ENCODE results near the gene SLC8A1. TPM values are rescaled to one million over a fixed set of nuclear protein-coding genes. Genes with fewer than 3 reads are reported as not detected.

SLC8A1 gene
- total and polyA plus RNA-seq, 2 donors (not counting 1 experiment from before 2014, with no cell fraction given), result 0.07 to 0.20 TPM

DNA sequence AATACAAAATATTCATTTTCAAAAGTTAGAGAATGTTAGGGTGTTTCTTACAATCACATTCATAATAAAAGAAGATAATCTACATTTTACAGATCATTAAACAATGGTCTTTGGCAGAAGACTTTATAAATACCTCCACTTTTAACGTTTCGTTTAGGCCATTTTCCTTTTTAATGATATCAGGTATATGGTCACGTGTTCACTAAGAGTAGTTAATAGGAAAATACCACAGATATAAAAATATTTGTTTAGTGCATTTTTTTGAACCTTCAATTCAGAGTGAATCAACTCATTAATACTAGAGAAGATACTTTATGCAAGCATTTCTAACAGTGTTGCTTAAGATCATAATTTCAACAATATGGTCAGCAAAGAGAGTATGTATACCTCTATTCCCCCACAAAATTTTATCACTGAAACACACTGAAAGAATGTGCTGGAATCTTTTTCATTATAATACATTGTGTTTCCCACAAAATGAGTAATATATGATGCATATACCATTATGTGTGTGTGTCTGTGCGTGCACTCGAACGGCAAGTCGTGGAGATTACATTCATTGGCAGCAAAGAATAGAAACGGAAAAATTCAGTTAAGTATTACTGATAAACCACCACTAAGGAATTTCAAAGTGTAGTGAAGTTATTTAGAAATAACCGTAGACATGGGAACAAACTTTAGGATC lies 353.0 kb downstream of the SLC8A1 start:
- ChIA-PET POLR2A (no interaction called here), CTCF (no interaction called here)
- WGBS (ENCODE audit: insufficient coverage), result no CpG with 5 or more reads among the region's 9 CpGs
- Mint-ChIP-seq H3K4me3 (no peak overlapping the region), H3K27me3 (no peaks in the 10 kb centered on the region), H3K4me1 (peaks cover 7% of the 10 kb centered on the region), H3K9me3 (ENCODE audit: insufficient read depth) (no peaks in the 10 kb centered on the region), H3K27ac (no peak overlapping the region)
- DNase-seq (no peak), ATAC-seq (ENCODE audit: low read depth) (no peak)
- TF ChIP-seq, protein P1, sequence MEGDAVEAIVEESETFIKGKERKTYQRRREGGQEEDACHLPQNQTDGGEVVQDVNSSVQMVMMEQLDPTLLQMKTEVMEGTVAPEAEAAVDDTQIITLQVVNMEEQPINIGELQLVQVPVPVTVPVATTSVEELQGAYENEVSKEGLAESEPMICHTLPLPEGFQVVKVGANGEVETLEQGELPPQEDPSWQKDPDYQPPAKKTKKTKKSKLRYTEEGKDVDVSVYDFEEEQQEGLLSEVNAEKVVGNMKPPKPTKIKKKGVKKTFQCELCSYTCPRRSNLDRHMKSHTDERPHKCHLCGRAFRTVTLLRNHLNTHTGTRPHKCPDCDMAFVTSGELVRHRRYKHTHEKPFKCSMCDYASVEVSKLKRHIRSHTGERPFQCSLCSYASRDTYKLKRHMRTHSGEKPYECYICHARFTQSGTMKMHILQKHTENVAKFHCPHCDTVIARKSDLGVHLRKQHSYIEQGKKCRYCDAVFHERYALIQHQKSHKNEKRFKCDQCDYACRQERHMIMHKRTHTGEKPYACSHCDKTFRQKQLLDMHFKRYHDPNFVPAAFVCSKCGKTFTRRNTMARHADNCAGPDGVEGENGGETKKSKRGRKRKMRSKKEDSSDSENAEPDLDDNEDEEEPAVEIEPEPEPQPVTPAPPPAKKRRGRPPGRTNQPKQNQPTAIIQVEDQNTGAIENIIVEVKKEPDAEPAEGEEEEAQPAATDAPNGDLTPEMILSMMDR (IDR thresholded peaks at IDR 0.05), result no peak
- TF ChIP-seq EZH2 (IDR thresholded peaks at IDR 0.05; ENCODE audit: borderline replicate concordance, insufficient read depth, low read depth, low read length, poor library complexity, severe bottlenecking), result no peak
- Histone ChIP-seq H3K36me3 (replicated peaks in 1 of 2; ENCODE audit: control extremely low read depth in 1 of 2, control insufficient read depth in 1 of 2, extremely low read depth in 1 of 2, insufficient read depth in 2 of 2, low read length in 1 of 2) (no peaks in the 10 kb centered on the region), H4K20me1 (ENCODE audit: control insufficient read depth, insufficient read depth, low read length, poor library complexity, severe bottlenecking) (no peaks in the 10 kb centered on the region), H3K27ac (ENCODE audit: low read length in 2 of 2) (no peak overlapping the region), H3K4me3 (ENCODE audit: control extremely low read depth in 1 of 5, extremely low read depth in 1 of 5, insufficient read depth in 1 of 5, low read depth in 2 of 5, low read length in 4 of 5) (no peak overlapping the region), H3K9me3 (ENCODE audit: control extremely low read depth in 1 of 3, control insufficient read depth in 2 of 3, insufficient read depth in 1 of 3, low read length in 2 of 3) (no peaks in the 10 kb centered on the region), H3K9ac (ENCODE audit: low read length) (no peak overlapping the region), H3K4me1 (ENCODE audit: control insufficient read depth in 2 of 2, insufficient read depth in 2 of 2, low read length in 2 of 2) (no peaks in the 10 kb centered on the region), H3K79me2 (ENCODE audit: control insufficient read depth, insufficient read depth, low read length) (no peaks in the 10 kb centered on the region), H3K27me3 (replicated peaks in 1 of 4; ENCODE audit: control extremely low read depth in 1 of 4, control insufficient read depth in 3 of 4, insufficient read depth in 4 of 4, low read length in 3 of 4) (no peaks in the 10 kb centered on the region), H3K4me2 (replicated peaks; ENCODE audit: low read depth, low read length, poor library complexity, severe bottlenecking) (no peak overlapping the region), H2AFZ (ENCODE audit: insufficient read depth, low read depth, low read length, poor library complexity, severe bottlenecking) (no peak overlapping the region)
- intact Hi-C loops (cut with micrococcal nuclease), result no loop called here

DNA sequence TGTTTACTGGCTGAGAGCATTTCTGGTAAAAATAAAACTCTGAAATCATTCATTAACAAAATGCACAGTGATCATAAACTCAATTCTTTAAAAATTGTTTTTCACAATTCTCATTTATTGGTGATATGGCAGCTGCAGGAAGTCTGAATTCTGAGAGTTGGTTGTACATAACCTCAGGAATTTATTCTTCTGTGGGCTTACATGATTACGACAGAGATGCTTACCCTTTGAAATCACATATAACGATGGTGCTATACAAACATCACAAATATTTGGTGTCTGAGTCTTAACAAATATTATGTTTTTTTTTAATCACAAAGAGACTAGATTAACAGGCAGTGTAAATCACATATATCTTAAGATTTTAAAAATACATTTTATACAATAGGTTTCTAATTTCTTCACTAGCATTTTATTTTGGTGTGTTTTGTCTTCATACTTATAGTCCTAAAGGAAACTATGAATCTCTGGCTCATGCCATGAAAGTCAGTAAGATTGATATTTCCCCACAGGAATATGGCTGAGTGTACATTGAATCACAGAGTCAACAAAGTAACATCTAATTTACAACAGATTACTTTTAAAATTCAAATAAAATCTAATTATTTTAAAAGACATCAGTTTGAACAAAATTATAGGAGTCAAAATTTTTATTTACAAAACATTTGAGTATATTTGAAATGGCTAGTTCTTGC lies 354.1 kb downstream of the SLC8A1 start:
- no peak overlapping the region for H3K4me3 Mint-ChIP-seq
- POLR2A ChIA-PET, result no interaction called here

More for the DNA sequence above, 354.1 kb downstream of the SLC8A1 start:
- Histone ChIP-seq H3K4me3 (ENCODE audit: control extremely low read depth in 1 of 5, extremely low read depth in 1 of 5, insufficient read depth in 1 of 5, low read depth in 2 of 5, low read length in 4 of 5) (no peak overlapping the region), H4K20me1 (ENCODE audit: control insufficient read depth, insufficient read depth, low read length, poor library complexity, severe bottlenecking) (no peaks in the 10 kb centered on the region), H3K27me3 (replicated peaks in 1 of 4; ENCODE audit: control extremely low read depth in 1 of 4, control insufficient read depth in 3 of 4, insufficient read depth in 4 of 4, low read length in 3 of 4) (no peaks in the 10 kb centered on the region), H3K4me2 (replicated peaks; ENCODE audit: low read depth, low read length, poor library complexity, severe bottlenecking) (no peak overlapping the region), H3K9ac (ENCODE audit: low read length) (no peak overlapping the region), H3K79me2 (ENCODE audit: control insufficient read depth, insufficient read depth, low read length) (no peaks in the 10 kb centered on the region), H2AFZ (ENCODE audit: insufficient read depth, low read depth, low read length, poor library complexity, severe bottlenecking) (no peak overlapping the region), H3K4me1 (ENCODE audit: control insufficient read depth in 2 of 2, insufficient read depth in 2 of 2, low read length in 2 of 2) (no peaks in the 10 kb centered on the region), H3K36me3 (replicated peaks in 1 of 2; ENCODE audit: control extremely low read depth in 1 of 2, control insufficient read depth in 1 of 2, extremely low read depth in 1 of 2, insufficient read depth in 2 of 2, low read length in 1 of 2) (no peaks in the 10 kb centered on the region), H3K9me3 (ENCODE audit: control extremely low read depth in 1 of 3, control insufficient read depth in 2 of 3, insufficient read depth in 1 of 3, low read length in 2 of 3) (no peaks in the 10 kb centered on the region), H3K27ac (ENCODE audit: low read length in 2 of 2) (no peak overlapping the region)
- DNase-seq (no peak), ATAC-seq (ENCODE audit: low read depth) (no peak)
- no CpG with 5 or more reads among the region's 2 CpGs for WGBS (ENCODE audit: insufficient coverage)
- intact Hi-C loops (cut with micrococcal nuclease), result no loop called here
- no peak overlapping the region for H3K27ac Mint-ChIP-seq
- H3K4me1 Mint-ChIP-seq, result peaks cover 7% of the 10 kb centered on the region
- TF ChIP-seq EZH2 (IDR thresholded peaks at IDR 0.05; ENCODE audit: borderline replicate concordance, insufficient read depth, low read depth, low read length, poor library complexity, severe bottlenecking), result no peak
- TF ChIP-seq, protein P1 (IDR thresholded peaks at IDR 0.05), result no peak
- CTCF ChIA-PET, result no interaction called here
- no peaks in the 10 kb centered on the region for H3K9me3 Mint-ChIP-seq (ENCODE audit: insufficient read depth)
- H3K27me3 Mint-ChIP-seq, result no peaks in the 10 kb centered on the region

All from B cell (primary cell).